SK-N-SH (cell line): Measurements from ENCODE around the gene CA10. TPM values are rescaled to one million over a fixed set of nuclear protein-coding genes. Genes with fewer than 3 reads are reported as not detected.

Experiments used
- CTCF ChIA-PET: fragments of 300-600, 350-600 bp; formaldehyde crosslinking; extraction: SDS; loops from one replicate; lab custom pipeline; 2021; lab: Yijun Ruan, JAX
- POLR2A ChIA-PET: fragments of 350-600 bp; sonication (Branson Sonifier 250); formaldehyde crosslinking; extraction: SDS; loops from one replicate; lab custom pipeline; 2020; ENCODE audit warnings: antibody characterized with exemption, inconsistent platforms; lab: Yijun Ruan, JAX
- DNase-seq: peaks from one replicate; pipeline ENCODE4 v3.0.0; 2012
- H2AFZ ChIP-seq: fragments of 200-600 bp; sonication (generic); 2 replicates; pipeline ENCODE4 v1.8.1; 2016; ENCODE audit warnings: antibody characterized with exemption, mild to moderate bottlenecking, low read depth
- H3F3A ChIP-seq: fragments of 200-600 bp; sonication (generic); replicated peaks from 2 replicates; pipeline ENCODE3; 2016; ENCODE audit warnings: antibody characterized with exemption, mild to moderate bottlenecking; ENCODE audit not compliant: insufficient read depth
- H3K27ac ChIP-seq, 2 experiments: fragments of 200-500 bp in 1 of 2; fragments of 200-600 bp in 1 of 2; sonication (Bioruptor generic) in 1 of 2; sonication (generic), shearing (Covaris generic) in 1 of 2; 2 replicates each; pipeline versions ENCODE4 v1.5.1 to v1.6.1; 2014 to 2016; ENCODE audit warnings: low read depth in 2 of 2, inconsistent platforms in 1 of 2, low read length in 1 of 2, mild to moderate bottlenecking in 1 of 2, mixed read lengths in 1 of 2
- H3K27me3 ChIP-seq: fragments of 200-600 bp; sonication (generic), shearing (Covaris generic); 2 replicates; pipeline ENCODE4 v1.6.1; 2016; ENCODE audit warnings: mixed run types; ENCODE audit not compliant: insufficient read depth
- H3K36me3 ChIP-seq, 2 experiments: fragments of 200-500 bp in 1 of 2; fragments of 200-600 bp in 1 of 2; sonication (Bioruptor generic) in 1 of 2; sonication (generic) in 1 of 2; replicated peaks in 1 of 2; 2 replicates each; pipeline versions ENCODE3 to v1.5.1; 2014 to 2016; ENCODE audit warnings: low read length in 1 of 2, mild to moderate bottlenecking in 1 of 2; ENCODE audit not compliant: insufficient read depth in 2 of 2, control insufficient read depth in 1 of 2
- H3K4me1 ChIP-seq, 2 experiments: fragments of 200-500 bp in 1 of 2; fragments of 200-600 bp in 1 of 2; sonication (Bioruptor generic) in 1 of 2; sonication (generic), shearing (Covaris generic) in 1 of 2; 2 replicates each; pipeline versions ENCODE4 v1.5.1 to v1.6.1; 2014 to 2016; ENCODE audit warnings: low read depth in 1 of 2, low read length in 1 of 2, mixed run types in 1 of 2; ENCODE audit not compliant: insufficient read depth in 2 of 2, control insufficient read depth in 1 of 2
- H3K4me2 ChIP-seq: fragments of 200-600 bp; sonication (generic), shearing (Covaris generic); 2 replicates; pipeline ENCODE4 v1.6.1; 2017; ENCODE audit warnings: mixed run types
- H3K4me3 ChIP-seq, 2 experiments: fragments of 200-500 bp in 1 of 2; fragments of 200-600 bp in 1 of 2; sonication (Bioruptor generic) in 1 of 2; sonication (generic), shearing (Covaris generic) in 1 of 2; 2 replicates each; pipeline versions ENCODE4 v1.5.1 to v1.8.1; 2014 to 2016; ENCODE audit warnings: low read depth in 2 of 2, inconsistent platforms in 1 of 2, low read length in 1 of 2, mild to moderate bottlenecking in 1 of 2, mixed read lengths in 1 of 2, moderate library complexity in 1 of 2
- H3K79me2 ChIP-seq: fragments of 200-600 bp; sonication (generic); 2 replicates; pipeline ENCODE4 v1.8.1; 2017; ENCODE audit warnings: mild to moderate bottlenecking; ENCODE audit not compliant: insufficient read depth
- H3K9ac ChIP-seq: fragments of 200-600 bp; sonication (generic); 2 replicates; pipeline ENCODE4 v1.6.1; 2017; ENCODE audit warnings: mixed run types
- H3K9me2 ChIP-seq: fragments of 200-600 bp; sonication (generic); 2 replicates; pipeline ENCODE4 v1.6.1; 2017; ENCODE audit warnings: mixed run types
- H3K9me3 ChIP-seq: fragments of 200-600 bp; sonication (generic); 2 replicates; pipeline ENCODE4 v1.6.1; 2017; ENCODE audit warnings: mixed run types, mild to moderate bottlenecking, moderate library complexity
- H4K20me1 ChIP-seq: fragments of 200-600 bp; sonication (generic); 2 replicates; pipeline ENCODE4 v1.6.1; 2017; ENCODE audit warnings: mild to moderate bottlenecking, mixed run types; ENCODE audit not compliant: insufficient read depth
- ELF1 ChIP-seq: IDR thresholded peaks from 2 replicates; pipeline ENCODE4 v1.4.0; 2012
- EP300 ChIP-seq, 2 experiments: IDR thresholded peaks; 2 replicates each; pipeline versions ENCODE4 v1.4.0 to v1.6.1; 2012; ENCODE audit warnings: borderline replicate concordance in 1 of 2, low read depth in 1 of 2, low read length in 1 of 2
- FOSL2 ChIP-seq: IDR thresholded peaks from 2 replicates; pipeline ENCODE4 v1.4.0; 2012; ENCODE audit warnings: low read depth, mild to moderate bottlenecking, moderate library complexity, borderline replicate concordance
- NFIC ChIP-seq: IDR thresholded peaks from 2 replicates; pipeline ENCODE4 v1.4.0; 2012; ENCODE audit warnings: borderline replicate concordance
- NRF1 ChIP-seq: IDR thresholded peaks from 2 replicates; pipeline ENCODE4 v1.6.1; 2012; ENCODE audit warnings: low read depth, mild to moderate bottlenecking, low read length
- RAD21 ChIP-seq: IDR thresholded peaks from 2 replicates; pipeline ENCODE4 v1.6.1; 2012; ENCODE audit warnings: mild to moderate bottlenecking, low read length
- RFX5 ChIP-seq: IDR thresholded peaks from 2 replicates; pipeline ENCODE4 v1.6.1; 2012; ENCODE audit warnings: mild to moderate bottlenecking, improper control_type of control experiment, low read length
- RXRA ChIP-seq: IDR thresholded peaks from 2 replicates; pipeline ENCODE4 v1.4.0; 2012; ENCODE audit warnings: low read depth, mild to moderate bottlenecking, borderline replicate concordance
- ZBTB33 ChIP-seq: IDR thresholded peaks from 2 replicates; pipeline ENCODE4 v1.4.0; 2012; ENCODE audit warnings: low read depth, borderline replicate concordance
- WGBS: methylation state at CpG from one replicate; pipeline ENCODE4 v1.1.6; 2017; ENCODE audit warnings: low lambda C conversion rate; 5-methylcytosine and 5-hydroxymethylcytosine counted together
- polyA plus RNA-seq, 3 experiments: library from polyadenylated mRNA; depleted of rRNA; stranded (reverse); fragments of >200 nt; gene quantifications; 2 replicates each; pipeline ENCODE4 v1.2.3, GENCODE V29; 2012

Gene CA10
- polyA plus RNA-seq, 1 of the 3 experiments (the other 2 are of a cell fraction), result not detected

DNA sequence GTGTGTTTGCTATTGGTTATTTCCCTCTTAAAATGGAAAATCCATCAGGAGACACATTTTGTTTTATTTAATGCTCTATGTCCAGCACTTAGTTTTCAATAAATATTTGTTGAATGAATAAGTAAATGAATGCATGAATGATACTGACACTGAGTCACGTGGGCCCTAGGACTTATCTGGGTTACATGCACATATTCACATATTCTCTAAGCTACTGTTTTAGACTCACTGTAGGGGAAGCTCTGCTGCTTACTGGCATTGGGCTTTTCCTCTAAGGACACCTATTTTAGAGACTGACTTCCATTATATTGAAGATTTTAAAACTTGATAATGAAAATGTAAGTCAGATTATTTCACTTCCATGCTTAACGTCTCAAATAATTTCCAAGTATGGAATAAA, 571.0 kb downstream of the CA10 start:
- CTCF ChIA-PET, result no interaction called here
- Histone ChIP-seq H3K27me3 (no peaks in the 10 kb centered on the region), H3K9me3 (0 out of 2 replicates have a peak, but pooled peaks cover 12% of the 10 kb centered on the region)

DNA sequence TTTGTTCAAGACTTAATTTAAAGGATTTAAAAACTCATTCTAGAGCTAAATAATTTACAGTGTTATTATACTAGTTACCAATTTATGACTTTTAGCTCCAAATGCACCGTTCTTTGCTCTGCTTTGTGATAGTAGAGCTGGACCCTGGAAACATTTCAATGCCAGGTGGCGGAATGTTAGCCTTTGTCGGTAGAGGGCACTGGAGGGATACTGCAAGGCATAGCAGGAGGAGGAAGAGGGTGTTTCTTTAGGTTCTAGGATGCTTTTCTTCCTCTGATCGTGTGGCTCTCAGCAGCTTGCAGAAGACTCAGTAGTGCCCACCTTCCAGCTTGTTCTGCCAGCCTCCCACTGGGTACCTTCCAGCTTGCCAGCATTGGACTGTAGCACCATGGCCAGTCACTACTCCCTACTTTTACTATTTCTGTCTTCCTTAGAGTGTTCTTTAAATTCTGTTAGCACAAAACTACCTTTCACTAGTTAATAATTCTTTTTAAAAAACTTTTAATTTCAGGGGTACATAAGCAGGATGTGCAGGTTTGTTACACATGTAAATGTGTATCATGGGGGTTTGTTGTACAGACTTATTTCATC, 572.9 kb downstream of the CA10 start:
- WGBS, result 15% methylated on average over 4 of the region's 4 CpGs
- Histone ChIP-seq H3K4me3 (no peak overlapping the region), H3K4me2 (no peak overlapping the region), H3K4me1 (no peaks in the 10 kb centered on the region), H3K27me3 (no peaks in the 10 kb centered on the region), H2AFZ (no peak overlapping the region), H3K79me2 (no peaks in the 10 kb centered on the region), H3K9ac (no peak overlapping the region), H3K36me3 (no peaks in the 10 kb centered on the region), H3K27ac (no peak overlapping the region), H3K9me2 (no peaks in the 10 kb centered on the region), H3F3A (no peaks in the 10 kb centered on the region), H3K9me3 (0 out of 2 replicates have a peak, but pooled peaks cover 12% of the 10 kb centered on the region), H4K20me1 (no peaks in the 10 kb centered on the region)
- DNase-seq, result peak; percentile 15
- CTCF ChIA-PET, result interaction anchor here (0.8 to 1.3 kb wide), 11 partner anchors 11 to 521 kb away, joined by 3 to 6 read pairs (median 3); no protein-coding TSS in a partner anchor
- POLR2A ChIA-PET, result no interaction called here
- TF ChIP-seq RAD21 (peak; percentile 51), ZBTB33 (no peak)

More for the DNA sequence above, 571.0 kb downstream of the CA10 start:
- 4% methylated on average over 2 of the region's 2 CpGs for WGBS
- H3K4me1 ChIP-seq, result no peaks in the 10 kb centered on the region
- H2AFZ ChIP-seq, result no peak overlapping the region
- no peak for DNase-seq
- H3K4me2 ChIP-seq, result no peak overlapping the region
- POLR2A ChIA-PET, result no interaction called here
- no peak overlapping the region for H3K27ac ChIP-seq
- no peak overlapping the region for H3K9ac ChIP-seq
- no peak for TF ChIP-seq FOSL2
- TF ChIP-seq NFIC, result no peak
- TF ChIP-seq RFX5, result no peak
- no peak for TF ChIP-seq ELF1
- no peak for TF ChIP-seq NRF1
- no peak for TF ChIP-seq ZBTB33
- TF ChIP-seq RXRA, result no peak
- TF ChIP-seq EP300 (IDR thresholded peaks at IDR 0.05; ENCODE audit: borderline replicate concordance in 1 of 2, low read depth in 1 of 2, low read length in 1 of 2), result no peak
- H3K4me3 ChIP-seq, result no peak overlapping the region
- no peaks in the 10 kb centered on the region for H3K79me2 ChIP-seq
- no peaks in the 10 kb centered on the region for H3K36me3 ChIP-seq
- H4K20me1 ChIP-seq, result no peaks in the 10 kb centered on the region
- no peaks in the 10 kb centered on the region for H3F3A ChIP-seq
- H3K9me2 ChIP-seq, result no peaks in the 10 kb centered on the region
